H9 (cell line): ENCODE measurements around the gene AKNA. TPM values are rescaled to one million over a fixed set of nuclear protein-coding genes. Genes with fewer than 3 reads are reported as not detected.

ENCODE experiments used
- DNase-seq: peaks from one replicate; pipeline ENCODE4 v3.0.0-alpha.2; 2017
- H2AFZ ChIP-seq: one replicate; pipeline ENCODE4 v1.6.1; 2013; ENCODE audit warnings: mild to moderate bottlenecking, low read length, control low read depth, moderate library complexity
- H2AK5ac ChIP-seq: 2 replicates; pipeline ENCODE4 v1.6.1; 2013; ENCODE audit warnings: low read length, control low read depth, mixed read lengths; ENCODE audit not compliant: insufficient read length
- H2BK120ac ChIP-seq: one replicate; pipeline ENCODE4 v1.6.1; 2013; ENCODE audit warnings: low read depth, mild to moderate bottlenecking, low read length, control low read depth, inconsistent platforms; ENCODE audit not compliant: poor library complexity, severe bottlenecking
- H2BK12ac ChIP-seq: 2 replicates; pipeline ENCODE4 v1.6.1; 2013; ENCODE audit warnings: low read length, control low read depth, mixed read lengths, low read depth; ENCODE audit not compliant: insufficient read length
- H2BK15ac ChIP-seq: 2 replicates; pipeline ENCODE4 v1.6.1; 2013; ENCODE audit warnings: low read depth, low read length, control low read depth
- H2BK20ac ChIP-seq: one replicate; pipeline ENCODE4 v1.6.1; 2013; ENCODE audit warnings: low read depth, mild to moderate bottlenecking, low read length, control low read depth, inconsistent platforms; ENCODE audit not compliant: poor library complexity, severe bottlenecking
- H2BK5ac ChIP-seq: 2 replicates; pipeline ENCODE4 v1.6.1; 2013; ENCODE audit warnings: low read length, control low read depth, mixed read lengths; ENCODE audit not compliant: insufficient read length
- H3K14ac ChIP-seq: 2 replicates; pipeline ENCODE4 v1.6.1; 2013; ENCODE audit warnings: low read length, control low read depth; ENCODE audit not compliant: insufficient read depth
- H3K18ac ChIP-seq: 2 replicates; pipeline ENCODE4 v1.6.1; 2013; ENCODE audit warnings: low read depth, mild to moderate bottlenecking, mixed read lengths, low read length, control low read depth; ENCODE audit not compliant: insufficient read length
- H3K23ac ChIP-seq: 2 replicates; pipeline ENCODE4 v1.6.1; 2013; ENCODE audit warnings: low read length, control low read depth, mixed read lengths, low read depth; ENCODE audit not compliant: insufficient read length
- H3K23me2 ChIP-seq: 2 replicates; pipeline ENCODE4 v1.6.1; 2013; ENCODE audit warnings: low read depth, mild to moderate bottlenecking, mixed read lengths, low read length, control low read depth; ENCODE audit not compliant: insufficient read length, poor library complexity, severe bottlenecking
- H3K27ac ChIP-seq: 2 replicates; pipeline ENCODE4 v1.5.1; 2013; ENCODE audit warnings: low read length, control low read depth, mixed read lengths, low read depth; ENCODE audit not compliant: insufficient read length
- H3K27me3 ChIP-seq: 2 replicates; pipeline ENCODE4 v1.6.1; 2013; ENCODE audit warnings: low read length, control low read depth, inconsistent platforms; ENCODE audit not compliant: insufficient read depth
- H3K4ac ChIP-seq: 2 replicates; pipeline ENCODE4 v1.6.1; 2013; ENCODE audit warnings: low read depth, mild to moderate bottlenecking, control low read depth, inconsistent platforms, low read length, moderate library complexity
- H3K4me1 ChIP-seq: 2 replicates; pipeline ENCODE4 v1.6.1; 2013; ENCODE audit warnings: low read length, control low read depth, inconsistent platforms; ENCODE audit not compliant: insufficient read depth
- H3K4me2 ChIP-seq: 2 replicates; pipeline ENCODE4 v1.6.1; 2013; ENCODE audit warnings: low read length, control low read depth, mixed read lengths; ENCODE audit not compliant: insufficient read length, insufficient read depth
- H3K56ac ChIP-seq: 2 replicates; pipeline ENCODE4 v1.6.1; 2013; ENCODE audit warnings: low read depth, mild to moderate bottlenecking, mixed read lengths, low read length, control low read depth; ENCODE audit not compliant: insufficient read length
- H3K79me1 ChIP-seq: 2 replicates; pipeline ENCODE4 v1.6.1; 2013; ENCODE audit warnings: low read depth, mild to moderate bottlenecking, moderate library complexity, low read length, control low read depth, inconsistent platforms; ENCODE audit not compliant: insufficient read depth, poor library complexity, severe bottlenecking
- H3K79me2 ChIP-seq: 2 replicates; pipeline ENCODE4 v1.6.1; 2013; ENCODE audit warnings: low read length, control low read depth, inconsistent platforms; ENCODE audit not compliant: insufficient read depth
- H3K9ac ChIP-seq: 2 replicates; pipeline ENCODE4 v1.6.1; 2013; ENCODE audit warnings: low read length, control low read depth, mixed read lengths; ENCODE audit not compliant: insufficient read length; ENCODE audit errors: extremely low read depth
- H3K9me3 ChIP-seq: one replicate; pipeline ENCODE4 v1.6.1; 2013; ENCODE audit warnings: low read depth, low read length, inconsistent platforms; ENCODE audit not compliant: control insufficient read depth
- H3T11ph ChIP-seq: one replicate; pipeline ENCODE4 v1.6.1; 2013; ENCODE audit warnings: mild to moderate bottlenecking, low read length, control low read depth, inconsistent platforms
- H4K20me1 ChIP-seq: one replicate; pipeline ENCODE4 v1.6.1; 2013; ENCODE audit not compliant: control insufficient read depth, insufficient read length, insufficient read depth
- H4K5ac ChIP-seq: 2 replicates; pipeline ENCODE4 v1.6.1; 2013; ENCODE audit warnings: low read depth, mild to moderate bottlenecking, mixed read lengths, low read length, control low read depth; ENCODE audit not compliant: insufficient read length
- H4K8ac ChIP-seq: replicated peaks from 2 replicates; pipeline ENCODE4 v1.6.1; 2013; ENCODE audit warnings: low read length, control low read depth, mixed read lengths, low read depth; ENCODE audit not compliant: insufficient read length
- H4K91ac ChIP-seq: 2 replicates; pipeline ENCODE4 v1.6.1; 2013; ENCODE audit warnings: low read depth, mild to moderate bottlenecking, moderate library complexity, mixed read lengths, low read length, control low read depth; ENCODE audit not compliant: insufficient read length
- H3K27ac Mint-ChIP-seq, 3 experiments: 2 replicates in 2 of 3; 3 replicates in 1 of 3; pipeline ENCODE4 v1.8.0; 2020 to 2021; ENCODE audit warnings: mixed read lengths in 3 of 3, mild to moderate bottlenecking in 1 of 3, moderate library complexity in 1 of 3
- H3K27me3 Mint-ChIP-seq: 2 replicates; pipeline ENCODE4 v1.8.0; 2021; ENCODE audit warnings: low read depth, mild to moderate bottlenecking, moderate library complexity, mixed read lengths
- H3K36me3 Mint-ChIP-seq, 3 experiments: 2 replicates in 2 of 3; 3 replicates in 1 of 3; pipeline ENCODE4 v1.8.0; 2020 to 2021; ENCODE audit warnings: low read depth in 3 of 3, mixed read lengths in 3 of 3; ENCODE audit not compliant: insufficient read depth in 1 of 3
- H3K4me1 Mint-ChIP-seq, 2 experiments: 2 replicates each; pipeline ENCODE4 v1.8.0; 2020; ENCODE audit warnings: mixed read lengths in 2 of 2
- H3K4me3 Mint-ChIP-seq, 2 experiments: 2 replicates in 1 of 2; 3 replicates in 1 of 2; pipeline ENCODE4 v1.8.0; 2020 to 2021; ENCODE audit warnings: mild to moderate bottlenecking in 2 of 2, mixed read lengths in 2 of 2, moderate library complexity in 1 of 2
- H3K9me3 Mint-ChIP-seq, 2 experiments: 2 replicates in 1 of 2; 3 replicates in 1 of 2; pipeline ENCODE4 v1.8.0; 2020; ENCODE audit warnings: mild to moderate bottlenecking in 2 of 2, mixed read lengths in 2 of 2, moderate library complexity in 1 of 2
- WGBS: extraction: QIAGEN DNeasy Blood & Tissue Kit; methylation state at CpG from one replicate; pipeline ENCODE4 v1.1.7; 2013; ENCODE audit warnings: missing lambda C conversion rate, low lambda C conversion rate, mixed read lengths; ENCODE audit not compliant: insufficient read length; ENCODE audit errors: extremely low coverage; 5-methylcytosine and 5-hydroxymethylcytosine counted together
- total RNA-seq: library from RNA; stranded (reverse); gene quantifications from 2 replicates; pipeline ENCODE4 v1.2.1, GENCODE V29; 2021
- TF ChIP-seq, protein P1 (sequence below): fragments of 200-600 bp; sonication (generic); conservative IDR thresholded peaks from 3 replicates; pipeline ENCODE4 v1.8.0; 2021; ENCODE audit warnings: antibody characterized with exemption, mild to moderate bottlenecking

AKNA gene
- total RNA-seq, 1 experiment from 2014 or later: 19.7 TPM

- Histone ChIP-seq H3T11ph (no peak overlapping the region), H2BK20ac (no peak overlapping the region), H3K27me3 (no peaks in the 10 kb centered on the region), H3K18ac (no peak overlapping the region), H3K9me3 (no peaks in the 10 kb centered on the region), H2BK5ac (no peak overlapping the region), H3K4me1 (no peaks in the 10 kb centered on the region), H3K4me2 (no peak overlapping the region), H4K91ac (no peak overlapping the region), H3K79me1 (no peaks in the 10 kb centered on the region), H3K23ac (no peak overlapping the region), H3K27ac (no peak overlapping the region), H2BK15ac (no peak overlapping the region), H3K79me2 (no peaks in the 10 kb centered on the region), H3K4ac (no peak overlapping the region), H2AK5ac (no peak overlapping the region), H3K56ac (no peak overlapping the region), H3K23me2 (no peaks in the 10 kb centered on the region), H2BK120ac (no peak overlapping the region), H4K20me1 (no peaks in the 10 kb centered on the region), H2AFZ (no peak overlapping the region), H3K9ac (no peak overlapping the region), H4K8ac (no peak overlapping the region), H3K14ac (no peak overlapping the region), H4K5ac (no peak overlapping the region), H2BK12ac (no peak overlapping the region)
- no peak for DNase-seq
- H3K4me1 Mint-ChIP-seq: peaks cover 4 to 7% of the 10 kb centered on the region in 2 experiments; a peak in 2 of 4 replicates
- peaks cover 0 to 7% (median 0%) of the 10 kb centered on the region in 3 experiments; a peak in 2 of 7 replicates for H3K36me3 Mint-ChIP-seq
- H3K4me3 Mint-ChIP-seq: no peak overlapping the region
- TF ChIP-seq, protein P1, sequence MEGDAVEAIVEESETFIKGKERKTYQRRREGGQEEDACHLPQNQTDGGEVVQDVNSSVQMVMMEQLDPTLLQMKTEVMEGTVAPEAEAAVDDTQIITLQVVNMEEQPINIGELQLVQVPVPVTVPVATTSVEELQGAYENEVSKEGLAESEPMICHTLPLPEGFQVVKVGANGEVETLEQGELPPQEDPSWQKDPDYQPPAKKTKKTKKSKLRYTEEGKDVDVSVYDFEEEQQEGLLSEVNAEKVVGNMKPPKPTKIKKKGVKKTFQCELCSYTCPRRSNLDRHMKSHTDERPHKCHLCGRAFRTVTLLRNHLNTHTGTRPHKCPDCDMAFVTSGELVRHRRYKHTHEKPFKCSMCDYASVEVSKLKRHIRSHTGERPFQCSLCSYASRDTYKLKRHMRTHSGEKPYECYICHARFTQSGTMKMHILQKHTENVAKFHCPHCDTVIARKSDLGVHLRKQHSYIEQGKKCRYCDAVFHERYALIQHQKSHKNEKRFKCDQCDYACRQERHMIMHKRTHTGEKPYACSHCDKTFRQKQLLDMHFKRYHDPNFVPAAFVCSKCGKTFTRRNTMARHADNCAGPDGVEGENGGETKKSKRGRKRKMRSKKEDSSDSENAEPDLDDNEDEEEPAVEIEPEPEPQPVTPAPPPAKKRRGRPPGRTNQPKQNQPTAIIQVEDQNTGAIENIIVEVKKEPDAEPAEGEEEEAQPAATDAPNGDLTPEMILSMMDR: no peak
- no peaks in the 10 kb centered on the region for H3K9me3 Mint-ChIP-seq
- no CpG with 5 or more reads among the region's 6 CpGs for WGBS
- no peaks in the 10 kb centered on the region for H3K27me3 Mint-ChIP-seq
- H3K27ac Mint-ChIP-seq: no peak overlapping the region
These were observed 85.1 kb downstream of the AKNA start for GRCh38 chr9:114302727-114303126.
